Bronchial epithelial cell (primary cell): ENCODE data around the gene RUSF1. TPM values are rescaled to one million over a fixed set of nuclear protein-coding genes. Genes with fewer than 3 reads are reported as not detected.

Source experiments
- DNase-seq: peaks from one replicate; pipeline ENCODE4 v3.0.0-alpha.2; 2010; ENCODE audit warnings: low read depth
- FAIRE-seq: peaks from 2 replicates; lab custom pipeline; 2011; peaks lifted over from hg19 to GRCh38; lab: Jason Lieb, UNC
- H3K27me3 ChIP-seq: 2 replicates; pipeline ENCODE4 v1.5.1; 2011; ENCODE audit warnings: low read length; ENCODE audit not compliant: control insufficient read depth, insufficient read depth
- H3K36me3 ChIP-seq: 2 replicates; pipeline ENCODE4 v1.5.1; 2011; ENCODE audit warnings: low read length; ENCODE audit not compliant: control insufficient read depth, insufficient read depth
- H3K4me3 ChIP-seq: 2 replicates; pipeline ENCODE4 v1.5.1; 2011; ENCODE audit warnings: mild to moderate bottlenecking, low read depth, low read length, control low read depth
- total RNA-seq: library from RNA; depleted of rRNA; stranded (reverse); fragments of >200 nt; gene quantifications from 2 replicates; pipeline ENCODE4 v1.2.1, GENCODE V29; 2014
- TF ChIP-seq, protein P1 (sequence below): IDR thresholded peaks from 2 replicates; pipeline ENCODE4 v1.5.1; 2011; ENCODE audit warnings: mild to moderate bottlenecking, moderate library complexity, low read length, control low read depth, inconsistent platforms; ENCODE audit not compliant: insufficient read depth, severe bottlenecking

RUSF1 gene
- total RNA-seq, 1 donor from 2014 or later = 26.9 TPM

DNA sequence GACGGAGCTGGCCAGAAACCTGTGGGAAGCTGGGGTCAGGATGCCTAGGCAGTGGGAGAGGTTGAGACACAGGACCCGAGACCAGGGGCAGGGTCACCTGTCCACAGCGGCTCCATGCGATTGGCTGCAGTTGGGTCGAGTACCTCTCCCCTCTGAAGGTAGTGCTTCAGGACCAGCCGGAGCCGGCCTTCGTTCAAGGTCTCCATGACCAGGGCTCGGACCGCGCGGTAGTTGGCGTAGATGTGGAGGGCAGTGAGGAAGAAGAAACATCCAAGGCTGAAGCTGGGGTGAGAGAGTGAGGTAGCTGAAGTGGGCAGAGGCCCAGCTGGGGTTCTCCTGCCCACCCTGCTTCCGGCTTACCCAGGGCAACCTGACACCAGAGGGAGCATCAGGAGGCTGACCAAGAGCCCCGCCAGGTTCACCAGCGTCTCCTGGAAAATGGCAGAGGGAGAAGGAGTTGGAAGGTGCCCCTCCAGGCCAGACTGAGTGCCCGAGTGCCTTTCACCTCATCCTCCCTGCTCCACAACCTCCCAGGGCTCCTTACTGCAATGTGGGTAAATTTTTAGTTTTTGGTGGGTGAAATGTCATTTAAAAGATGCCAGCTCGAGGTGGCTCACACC lies 14.6 kb downstream of the RUSF1 start:
- TF ChIP-seq, protein P1, sequence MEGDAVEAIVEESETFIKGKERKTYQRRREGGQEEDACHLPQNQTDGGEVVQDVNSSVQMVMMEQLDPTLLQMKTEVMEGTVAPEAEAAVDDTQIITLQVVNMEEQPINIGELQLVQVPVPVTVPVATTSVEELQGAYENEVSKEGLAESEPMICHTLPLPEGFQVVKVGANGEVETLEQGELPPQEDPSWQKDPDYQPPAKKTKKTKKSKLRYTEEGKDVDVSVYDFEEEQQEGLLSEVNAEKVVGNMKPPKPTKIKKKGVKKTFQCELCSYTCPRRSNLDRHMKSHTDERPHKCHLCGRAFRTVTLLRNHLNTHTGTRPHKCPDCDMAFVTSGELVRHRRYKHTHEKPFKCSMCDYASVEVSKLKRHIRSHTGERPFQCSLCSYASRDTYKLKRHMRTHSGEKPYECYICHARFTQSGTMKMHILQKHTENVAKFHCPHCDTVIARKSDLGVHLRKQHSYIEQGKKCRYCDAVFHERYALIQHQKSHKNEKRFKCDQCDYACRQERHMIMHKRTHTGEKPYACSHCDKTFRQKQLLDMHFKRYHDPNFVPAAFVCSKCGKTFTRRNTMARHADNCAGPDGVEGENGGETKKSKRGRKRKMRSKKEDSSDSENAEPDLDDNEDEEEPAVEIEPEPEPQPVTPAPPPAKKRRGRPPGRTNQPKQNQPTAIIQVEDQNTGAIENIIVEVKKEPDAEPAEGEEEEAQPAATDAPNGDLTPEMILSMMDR = no peak
- Histone ChIP-seq H3K4me3 (no peak overlapping the region), H3K27me3 (no peaks in the 10 kb centered on the region), H3K36me3 (peaks cover 20% of the 10 kb centered on the region)
- DNase-seq (no peak), FAIRE-seq (no peak)

DNA sequence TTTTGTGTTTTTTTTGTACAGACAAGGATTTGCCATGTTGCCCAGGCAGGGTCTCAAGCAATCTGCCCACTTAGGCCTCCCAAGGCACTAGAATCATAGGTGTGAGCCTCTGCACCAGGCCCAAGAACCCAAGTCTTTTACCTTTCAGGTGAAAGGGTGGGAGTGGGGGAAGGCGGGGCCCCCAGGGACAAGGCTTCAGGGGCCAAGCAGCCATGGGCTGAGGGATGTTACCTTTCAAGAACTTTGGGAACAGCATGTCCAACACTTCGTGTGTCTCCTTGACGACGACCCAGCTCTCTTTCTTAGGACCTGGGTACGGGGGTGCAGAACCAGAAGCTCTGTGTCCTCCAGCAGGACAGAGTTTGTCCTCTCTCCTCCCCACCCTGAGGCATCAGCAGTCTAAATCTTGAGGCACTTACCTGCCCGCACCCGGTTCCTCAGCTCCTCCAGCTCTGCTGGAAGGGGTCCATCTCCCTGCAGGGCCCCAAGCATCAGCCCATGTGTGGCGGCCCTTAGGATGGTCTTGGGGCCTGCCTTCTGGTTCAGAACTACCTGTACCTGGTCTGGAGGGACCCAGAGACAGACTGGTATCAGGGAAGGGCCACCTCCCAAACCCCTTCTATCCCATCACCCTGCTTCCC lies 16.3 kb downstream of the RUSF1 start:
- H3K4me3 ChIP-seq = no peak overlapping the region
- H3K36me3 ChIP-seq = peaks cover 12% of the 10 kb centered on the region
- TF ChIP-seq, protein P1 = no peak
- H3K27me3 ChIP-seq = no peaks in the 10 kb centered on the region
- DNase-seq (no peak), FAIRE-seq (no peak)

DNA sequence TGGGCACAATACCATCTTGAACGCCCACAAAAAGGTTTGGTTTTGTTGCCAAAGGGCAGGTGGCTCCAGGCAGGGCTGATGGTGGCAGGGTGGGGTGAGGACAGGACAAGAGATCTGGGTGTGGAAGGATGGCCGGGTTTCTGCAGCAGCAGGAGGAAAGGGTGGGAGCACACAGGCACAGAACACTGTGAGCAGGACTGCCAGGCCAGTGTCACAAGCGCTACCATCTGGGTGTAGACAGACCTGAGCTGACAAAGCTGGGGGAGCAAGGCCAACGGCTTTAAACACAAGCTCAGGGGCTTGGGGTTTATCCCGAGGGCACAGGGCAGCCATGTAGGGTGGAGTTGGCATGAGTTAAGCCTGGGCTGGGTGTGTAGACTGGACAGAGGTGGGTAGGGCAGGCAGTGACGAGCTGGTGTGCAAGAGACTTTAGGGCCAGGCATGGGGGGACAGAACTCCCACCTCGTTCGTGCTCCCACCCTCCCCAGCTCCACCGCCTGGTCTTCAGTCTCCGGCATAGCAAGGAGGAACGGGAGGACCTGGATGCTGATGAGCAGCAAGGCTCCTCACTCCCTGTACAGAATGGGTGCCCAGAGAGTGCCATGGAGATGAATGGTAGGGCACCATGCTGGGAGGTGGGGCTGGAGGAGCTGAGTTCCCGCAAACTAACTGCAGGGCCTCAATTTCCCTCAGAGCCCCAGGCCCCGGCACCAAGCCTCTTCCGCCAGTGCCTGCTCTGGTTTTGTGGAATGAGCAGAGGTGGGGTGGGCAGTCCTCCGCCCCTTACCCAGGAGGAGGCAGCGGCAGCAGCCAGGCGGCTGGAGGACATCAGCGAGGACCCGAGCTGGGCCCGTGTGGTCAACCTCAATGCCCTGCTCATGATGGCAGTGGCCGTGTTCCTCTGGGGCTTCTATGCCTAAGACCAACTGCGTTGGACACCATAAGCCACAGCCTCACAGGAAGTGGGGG lies 18.3 kb downstream of the RUSF1 start:
- Histone ChIP-seq H3K27me3 (no peaks in the 10 kb centered on the region), H3K4me3 (no peak overlapping the region), H3K36me3 (peaks cover 11% of the 10 kb centered on the region)
- TF ChIP-seq, protein P1 = no peak
- DNase-seq (no peak), FAIRE-seq (peak; percentile 55)

DNA sequence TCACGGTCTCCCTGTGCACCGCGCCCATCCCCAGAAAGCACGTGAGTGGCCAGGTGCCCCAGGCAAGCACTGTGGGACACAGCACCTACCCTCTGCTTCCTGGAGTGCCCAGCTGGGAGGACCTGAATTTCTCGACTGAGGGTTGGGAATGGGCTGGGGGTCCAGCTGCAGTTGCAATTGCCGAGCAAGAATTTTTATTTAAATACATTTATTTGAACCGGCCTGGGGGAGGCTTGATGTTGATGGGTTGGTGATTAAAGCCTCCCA lies 19.0 kb downstream of the RUSF1 start:
- no peak for FAIRE-seq
- no peak overlapping the region for H3K4me3 ChIP-seq
- H3K36me3 ChIP-seq = peaks cover 11% of the 10 kb centered on the region
- TF ChIP-seq, protein P1 = no peak
- H3K27me3 ChIP-seq = no peaks in the 10 kb centered on the region
- no peak for DNase-seq

DNA sequence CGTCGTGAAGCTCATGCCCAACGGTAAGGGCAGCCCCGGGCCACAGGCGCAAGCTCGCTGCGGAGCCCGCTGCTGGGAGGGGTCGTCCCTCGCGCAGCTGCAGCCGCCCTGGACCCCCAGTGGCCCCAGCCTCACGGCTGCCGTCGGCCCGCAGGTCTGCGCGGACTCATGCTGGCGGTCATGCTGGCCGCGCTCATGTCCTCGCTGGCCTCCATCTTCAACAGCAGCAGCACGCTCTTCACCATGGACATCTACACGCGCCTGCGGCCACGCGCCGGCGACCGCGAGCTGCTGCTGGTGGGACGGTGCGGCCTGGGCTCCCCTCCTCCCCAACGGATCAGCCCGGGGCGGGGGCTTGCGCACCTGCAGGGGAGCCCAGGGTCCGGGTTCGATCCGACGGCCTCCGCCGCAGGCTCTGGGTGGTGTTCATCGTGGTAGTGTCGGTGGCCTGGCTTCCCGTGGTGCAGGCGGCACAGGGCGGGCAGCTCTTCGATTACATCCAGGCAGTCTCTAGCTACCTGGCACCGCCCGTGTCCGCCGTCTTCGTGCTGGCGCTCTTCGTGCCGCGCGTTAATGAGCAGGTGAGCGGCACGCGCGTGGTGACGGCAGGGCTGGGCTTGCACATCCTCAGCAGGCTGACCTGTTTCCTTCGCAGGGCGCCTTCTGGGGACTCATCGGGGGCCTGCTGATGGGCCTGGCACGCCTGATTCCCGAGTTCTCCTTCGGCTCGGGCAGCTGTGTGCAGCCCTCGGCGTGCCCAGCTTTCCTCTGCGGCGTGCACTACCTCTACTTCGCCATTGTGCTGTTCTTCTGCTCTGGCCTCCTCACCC lies 19.5 kb downstream of the RUSF1 start:
- Histone ChIP-seq H3K4me3 (peak overlapping the region; percentile 54), H3K36me3 (peaks cover 8% of the 10 kb centered on the region), H3K27me3 (no peaks in the 10 kb centered on the region)
- no peak for FAIRE-seq
- TF ChIP-seq, protein P1 = no peak
- DNase-seq = no peak
